Measurements from ENCODE around the gene AANAT. TPM values are rescaled to one million over a fixed set of nuclear protein-coding genes. Genes with fewer than 3 reads are reported as not detected.

Gene AANAT
- polyA plus RNA-seq (2011; rRNA removed) (not detected in 2 replicates), polyA minus RNA-seq (2011; rRNA and poly(A)+ RNA removed) (not detected in 2 replicates)

- TF ChIP-seq CTCF (IDR thresholded peaks at IDR 0.05; ENCODE audit: insufficient read depth, low read depth, low read length), result no peak
- Histone ChIP-seq H3K36me3 (ENCODE audit: control insufficient read depth, insufficient read depth, low read length) (peaks cover 3% of the 10 kb centered on the region; the same call in 1 of the 2 replicates), H3K27me3 (ENCODE audit: control insufficient read depth, insufficient read depth, low read length) (0 out of 2 replicates have a peak, but pooled peaks cover 2% of the 10 kb centered on the region), H3K4me3 (ENCODE audit: low read depth, low read length) (no peak within 1 kb of the TSS)
- ChIA-PET CTCF (interaction anchor here (1.0 to 17.7 kb wide), 11 partner anchors 10 to 235 kb away, joined by 3 to 442 read pairs (median 5); partner anchors contain the start of genes RHBDF2 and UBE2O), POLR2A (interaction anchor here (0.6 kb wide), 1 partner anchor 264 kb away, joined by 3 read pairs; no protein-coding TSS in a partner anchor)
- DNase-seq (ENCODE audit: low read depth), result no peak
Observed at GRCh38 chr17:76467366-76467765, at the start of gene AANAT. Gene AANAT (plus strand): TSS chr17:76467603. CDS start chr17:76468747, 1,144 bp downstream.

- Histone ChIP-seq H3K4me3 (ENCODE audit: low read depth, low read length) (no peak overlapping the region), H3K27me3 (ENCODE audit: control insufficient read depth, insufficient read depth, low read length) (no peaks in the 10 kb centered on the region), H3K36me3 (ENCODE audit: control insufficient read depth, insufficient read depth, low read length) (peaks cover 4% of the 10 kb centered on the region)
- POLR2A ChIA-PET, result no interaction called here
- TF ChIP-seq CTCF (IDR thresholded peaks at IDR 0.05; ENCODE audit: insufficient read depth, low read depth, low read length), result no peak
- DNase-seq (ENCODE audit: low read depth), result no peak
- CTCF ChIA-PET, result interaction anchor here (13.5 kb wide), 1 partner anchor 21 kb away, joined by 94 read pairs; no protein-coding TSS in a partner anchor
Observed at GRCh38 chr17:76419576-76420260, 47.7 kb upstream of the AANAT start.

GRCh38 chr17:76420356-76421043 is 46.9 kb upstream of the AANAT start:
- ChIA-PET CTCF (interaction anchor here (0.7 to 13.5 kb wide), 2 partner anchors 22 to 63 kb away, joined by 3 to 94 read pairs; no protein-coding TSS in a partner anchor), POLR2A (no interaction called here)
- Histone ChIP-seq H3K27me3 (ENCODE audit: control insufficient read depth, insufficient read depth, low read length) (no peaks in the 10 kb centered on the region), H3K4me3 (ENCODE audit: low read depth, low read length) (no peak overlapping the region), H3K36me3 (ENCODE audit: control insufficient read depth, insufficient read depth, low read length) (peaks cover 4% of the 10 kb centered on the region)
- DNase-seq (ENCODE audit: low read depth), result no peak
- TF ChIP-seq CTCF (IDR thresholded peaks at IDR 0.05; ENCODE audit: insufficient read depth, low read depth, low read length), result no peak

GRCh38 chr17:76421044-76421407 is 46.4 kb upstream of the AANAT start:
- no peak for TF ChIP-seq CTCF (IDR thresholded peaks at IDR 0.05; ENCODE audit: insufficient read depth, low read depth, low read length)
- ChIA-PET CTCF (interaction anchor here (0.7 kb wide), 1 partner anchor 64 kb away, joined by 3 read pairs; no protein-coding TSS in a partner anchor), POLR2A (no interaction called here)
- Histone ChIP-seq H3K27me3 (ENCODE audit: control insufficient read depth, insufficient read depth, low read length) (no peaks in the 10 kb centered on the region), H3K36me3 (ENCODE audit: control insufficient read depth, insufficient read depth, low read length) (peaks cover 4% of the 10 kb centered on the region), H3K4me3 (ENCODE audit: low read depth, low read length) (no peak overlapping the region)
- DNase-seq (ENCODE audit: low read depth), result no peak

GRCh38 chr17:76422406-76422805 is 45.0 kb upstream of the AANAT start:
- H3K27me3 ChIP-seq (ENCODE audit: control insufficient read depth, insufficient read depth, low read length), result no peaks in the 10 kb centered on the region
- H3K4me3 ChIP-seq (ENCODE audit: low read depth, low read length), result no peak overlapping the region
- ChIA-PET POLR2A (no interaction called here), CTCF (interaction anchor here (1.0 to 3.5 kb wide), 2 partner anchors 14 to 36 kb away, joined by 4 to 11 read pairs; no protein-coding TSS in a partner anchor)
- DNase-seq (ENCODE audit: low read depth), result no peak
- H3K36me3 ChIP-seq (ENCODE audit: control insufficient read depth, insufficient read depth, low read length), result peaks cover 4% of the 10 kb centered on the region
- no peak for TF ChIP-seq CTCF (IDR thresholded peaks at IDR 0.05; ENCODE audit: insufficient read depth, low read depth, low read length)

Measured in BJ (cell line).